Liver (tissue), 9 donors: Measurements from ENCODE around the gene UMPS. TPM values are rescaled to one million over a fixed set of nuclear protein-coding genes. Genes with fewer than 3 reads are reported as not detected.
A peak's percentile ranks its signal among the peaks of the same experiment; 100 is the strongest.

ENCODE experiments used
- DNase-seq: peaks from one replicate; pipeline ENCODE4 v3.0.0-alpha.2; 2017; ENCODE audit warnings: low spot score
- H3K27ac ChIP-seq, 2 donors: one replicate each; pipeline ENCODE4 v1.7.0; 2013; ENCODE audit warnings: inconsistent platforms in 2 of 2, low read length in 2 of 2, control low read depth in 1 of 2, low read depth in 1 of 2, mild to moderate bottlenecking in 1 of 2
- H3K27me3 ChIP-seq, 4 donors: one replicate each; pipeline versions ENCODE4 v1.6.1 to v1.7.0; 2013; ENCODE audit warnings: low read length in 3 of 4, inconsistent platforms in 1 of 4, mild to moderate bottlenecking in 1 of 4, moderate library complexity in 1 of 4; ENCODE audit not compliant: control insufficient read depth in 4 of 4, insufficient read depth in 4 of 4
- H3K36me3 ChIP-seq, 4 donors: one replicate each; pipeline versions ENCODE4 v1.6.1 to v1.7.0; 2013; ENCODE audit warnings: low read length in 3 of 4, mild to moderate bottlenecking in 3 of 4, low read depth in 1 of 4, moderate library complexity in 1 of 4; ENCODE audit not compliant: control insufficient read depth in 4 of 4, insufficient read depth in 3 of 4
- H3K4me1 ChIP-seq, 4 donors: one replicate each; pipeline versions ENCODE4 v1.6.1 to v1.7.0; 2013; ENCODE audit warnings: low read length in 3 of 4, mild to moderate bottlenecking in 3 of 4, moderate library complexity in 1 of 4; ENCODE audit not compliant: control insufficient read depth in 4 of 4, insufficient read depth in 4 of 4
- H3K4me3 ChIP-seq, 3 donors: one replicate each; pipeline versions ENCODE4 v1.6.1 to v1.7.0; 2013; ENCODE audit warnings: low read length in 3 of 3, control low read depth in 1 of 3, low read depth in 1 of 3, mild to moderate bottlenecking in 1 of 3
- H3K9ac ChIP-seq, 2 donors: one replicate each; pipeline ENCODE4 v1.7.0; 2013; ENCODE audit warnings: low read length in 2 of 2, mild to moderate bottlenecking in 2 of 2, moderate library complexity in 2 of 2, control low read depth in 1 of 2, low read depth in 1 of 2
- H3K9me3 ChIP-seq, 4 donors: one replicate each; pipeline versions ENCODE4 v1.6.1 to v1.7.0; 2013; ENCODE audit warnings: low read length in 3 of 4; ENCODE audit not compliant: control insufficient read depth in 4 of 4
- FOXA2 ChIP-seq: IDR thresholded peaks from 2 replicates; pipeline ENCODE4 v1.6.1; 2016; ENCODE audit warnings: antibody characterized with exemption
- GABPA ChIP-seq, 2 donors: IDR thresholded peaks in 1 of 2; conservative IDR thresholded peaks in 1 of 2; 2 replicates each; pipeline ENCODE4 v1.6.1; 2016; ENCODE audit warnings: antibody characterized with exemption in 2 of 2, mild to moderate bottlenecking in 1 of 2, moderate library complexity in 1 of 2
- HNF4A ChIP-seq, 2 donors: conservative IDR thresholded peaks; 2 replicates each; pipeline ENCODE4 v1.6.1; 2016; ENCODE audit warnings: antibody characterized with exemption in 2 of 2, mild to moderate bottlenecking in 2 of 2
- HNF4G ChIP-seq: IDR thresholded peaks from 2 replicates; pipeline ENCODE4 v1.6.1; 2016; ENCODE audit warnings: antibody characterized with exemption
- NR2F2 ChIP-seq: IDR thresholded peaks from 2 replicates; pipeline ENCODE4 v1.6.1; 2016; ENCODE audit warnings: antibody characterized with exemption
- REST ChIP-seq: IDR thresholded peaks from 2 replicates; pipeline ENCODE4 v1.6.1; 2016; ENCODE audit warnings: antibody characterized with exemption, mild to moderate bottlenecking
- RXRA ChIP-seq, 2 donors: IDR thresholded peaks; 2 replicates each; pipeline ENCODE4 v1.6.1; 2017 to 2018; ENCODE audit warnings: antibody characterized with exemption in 2 of 2, mild to moderate bottlenecking in 1 of 2
- YY1 ChIP-seq: IDR thresholded peaks from 2 replicates; pipeline ENCODE4 v1.6.1; 2016; ENCODE audit warnings: antibody characterized with exemption, mild to moderate bottlenecking
- ZBTB33 ChIP-seq: IDR thresholded peaks from 2 replicates; pipeline ENCODE4 v1.6.1; 2016; ENCODE audit warnings: antibody characterized with exemption
- WGBS: extraction: QIAGEN DNeasy Blood & Tissue Kit; methylation state at CpG from one replicate; pipeline ENCODE4 v1.1.7; 2013; 5-methylcytosine and 5-hydroxymethylcytosine counted together
- polyA plus RNA-seq, 2 donors: library from polyadenylated mRNA; stranded (reverse) in 1 of 2; unstranded in 1 of 2; fragments of 200-250 nt in 1 of 2; fragments of >200 nt in 1 of 2; fragmentation: Nextera tagmentation in 1 of 2; extraction: Ambion mirVana in 1 of 2; gene quantifications; one replicate each; pipeline versions ENCODE4 v1.2.1 to v1.2.3, GENCODE V29; 2013 to 2015
- total RNA-seq, 2 donors: library from RNA; depleted of rRNA; stranded (reverse); fragments of >200 nt; gene quantifications; one replicate each; pipeline ENCODE4 v1.2.3, GENCODE V29; 2014
- TF ChIP-seq, protein P1 (sequence below): fragments of 150-350 bp; IDR thresholded peaks from 2 replicates; pipeline ENCODE4 v1.5.1; 2017; ENCODE audit warnings: improper control_type of control experiment, low read depth, low read length; ENCODE audit not compliant: missing input control
- TF ChIP-seq, protein P2 (sequence below): IDR thresholded peaks from 2 replicates; pipeline ENCODE4 v1.6.1; 2016; ENCODE audit warnings: antibody characterized with exemption
- donor health status: healthy.
- donor health status: healthy.
- donor health status: healthy.
- donor health status: healthy.
- donor health status: healthy.

UMPS gene
- total and polyA plus RNA-seq, 4 donors, result 21.3 to 39.4 (median 26.0) TPM

- TF ChIP-seq, protein P1, sequence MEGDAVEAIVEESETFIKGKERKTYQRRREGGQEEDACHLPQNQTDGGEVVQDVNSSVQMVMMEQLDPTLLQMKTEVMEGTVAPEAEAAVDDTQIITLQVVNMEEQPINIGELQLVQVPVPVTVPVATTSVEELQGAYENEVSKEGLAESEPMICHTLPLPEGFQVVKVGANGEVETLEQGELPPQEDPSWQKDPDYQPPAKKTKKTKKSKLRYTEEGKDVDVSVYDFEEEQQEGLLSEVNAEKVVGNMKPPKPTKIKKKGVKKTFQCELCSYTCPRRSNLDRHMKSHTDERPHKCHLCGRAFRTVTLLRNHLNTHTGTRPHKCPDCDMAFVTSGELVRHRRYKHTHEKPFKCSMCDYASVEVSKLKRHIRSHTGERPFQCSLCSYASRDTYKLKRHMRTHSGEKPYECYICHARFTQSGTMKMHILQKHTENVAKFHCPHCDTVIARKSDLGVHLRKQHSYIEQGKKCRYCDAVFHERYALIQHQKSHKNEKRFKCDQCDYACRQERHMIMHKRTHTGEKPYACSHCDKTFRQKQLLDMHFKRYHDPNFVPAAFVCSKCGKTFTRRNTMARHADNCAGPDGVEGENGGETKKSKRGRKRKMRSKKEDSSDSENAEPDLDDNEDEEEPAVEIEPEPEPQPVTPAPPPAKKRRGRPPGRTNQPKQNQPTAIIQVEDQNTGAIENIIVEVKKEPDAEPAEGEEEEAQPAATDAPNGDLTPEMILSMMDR, result no peak
- no peak for TF ChIP-seq NR2F2
- TF ChIP-seq FOXA2, result no peak
Observed at GRCh38 chr3:124696006-124696405, 34.2 kb upstream of the UMPS start (continued).

- DNase-seq, result no peak
- no peaks in the 10 kb centered on the region for H3K27me3 ChIP-seq
- H3K36me3 ChIP-seq, result peaks cover 0 to 4% (median under 1%) of the 10 kb centered on the region in 4 donors
- 85% methylated on average over 4 of the region's 4 CpGs for WGBS
- H3K9ac ChIP-seq, result no peak overlapping the region
- H3K4me3 ChIP-seq, result no peak overlapping the region
- no peaks in the 10 kb centered on the region for H3K9me3 ChIP-seq
- H3K4me1 ChIP-seq, result peaks cover 5 to 30% (median 11%) of the 10 kb centered on the region in 4 donors
- H3K27ac ChIP-seq, result no peak overlapping the region
- TF ChIP-seq YY1, result no peak
- no peak for TF ChIP-seq HNF4G
- TF ChIP-seq REST, result no peak
- TF ChIP-seq, protein P1, result no peak
- no peak for TF ChIP-seq ZBTB33
- TF ChIP-seq FOXA2, result no peak
- no peak for TF ChIP-seq GABPA (IDR thresholded peaks at IDR 0.05 in 1 of 2, conservative IDR thresholded peaks at IDR 0.05 in 1 of 2)
- peak in 1 of 2 donors; percentile 15 for TF ChIP-seq RXRA (IDR thresholded peaks at IDR 0.05)
- no peak for TF ChIP-seq NR2F2
- TF ChIP-seq, protein P2, sequence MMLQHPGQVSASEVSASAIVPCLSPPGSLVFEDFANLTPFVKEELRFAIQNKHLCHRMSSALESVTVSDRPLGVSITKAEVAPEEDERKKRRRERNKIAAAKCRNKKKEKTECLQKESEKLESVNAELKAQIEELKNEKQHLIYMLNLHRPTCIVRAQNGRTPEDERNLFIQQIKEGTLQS, result no peak
- peak in 1 of 2 donors; percentile 19 for TF ChIP-seq HNF4A (conservative IDR thresholded peaks at IDR 0.05)
Observed at GRCh38 chr3:124697302-124697701, 33.0 kb upstream of the UMPS start.
